HG02642 (cell line): ENCODE results near the gene CYP11A1.

Experiments
- ATAC-seq: cut with Tn5 transposase; IDR thresholded peaks from one replicate; pipeline ENCODE4 v1.9.1; 2021; ENCODE audit warnings: mild to moderate bottlenecking; ENCODE audit not compliant: unreplicated experiment, poor library complexity

Gene CYP11A1

DNA sequence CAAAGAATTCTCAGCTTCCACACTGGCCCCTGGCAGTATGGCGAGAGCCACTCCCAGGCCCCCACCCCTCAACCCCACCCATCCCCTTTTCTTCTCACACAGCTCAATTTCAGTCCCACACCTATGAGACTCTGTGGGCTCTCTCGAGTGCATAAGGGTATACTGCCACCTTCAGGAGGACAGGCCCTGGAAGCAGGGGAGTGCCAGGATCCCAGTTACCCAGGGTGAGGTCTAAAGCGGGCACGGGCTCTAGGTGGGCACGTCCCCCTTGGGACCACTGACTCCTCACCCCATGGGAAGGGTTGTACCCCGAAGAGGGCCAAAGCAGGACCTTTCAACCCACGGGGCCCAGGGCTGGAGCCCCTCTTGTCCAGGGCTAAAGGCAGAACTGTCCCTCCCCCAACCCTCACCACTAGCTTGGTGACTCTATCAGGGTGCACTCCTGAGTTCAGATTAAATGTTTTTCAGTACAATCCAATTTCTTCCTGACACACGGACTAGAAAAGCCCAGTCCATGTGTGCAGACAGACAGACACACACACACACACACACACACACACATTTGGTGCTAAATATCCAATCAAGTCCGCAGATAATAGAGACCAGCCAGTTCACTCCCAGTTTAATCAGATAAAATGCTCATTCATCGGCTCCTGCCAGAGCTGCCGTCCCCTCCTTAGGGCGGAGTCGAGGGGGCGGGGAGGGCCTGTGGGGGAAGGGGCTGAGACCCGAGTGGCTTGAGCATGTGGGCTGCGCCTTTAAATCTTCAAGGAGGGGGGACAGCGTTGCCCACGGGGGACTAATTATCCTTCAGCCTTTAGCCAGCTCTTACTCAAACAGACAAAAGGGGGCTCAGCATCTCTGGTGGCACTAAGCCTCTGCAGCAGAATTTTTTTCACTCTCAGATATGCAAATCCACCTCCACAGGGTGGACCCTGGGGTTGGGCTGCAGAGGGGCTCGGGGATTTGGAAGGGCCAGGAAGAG is 59.3 kb downstream of the CYP11A1 start:
- ATAC-seq, result no peak

DNA sequence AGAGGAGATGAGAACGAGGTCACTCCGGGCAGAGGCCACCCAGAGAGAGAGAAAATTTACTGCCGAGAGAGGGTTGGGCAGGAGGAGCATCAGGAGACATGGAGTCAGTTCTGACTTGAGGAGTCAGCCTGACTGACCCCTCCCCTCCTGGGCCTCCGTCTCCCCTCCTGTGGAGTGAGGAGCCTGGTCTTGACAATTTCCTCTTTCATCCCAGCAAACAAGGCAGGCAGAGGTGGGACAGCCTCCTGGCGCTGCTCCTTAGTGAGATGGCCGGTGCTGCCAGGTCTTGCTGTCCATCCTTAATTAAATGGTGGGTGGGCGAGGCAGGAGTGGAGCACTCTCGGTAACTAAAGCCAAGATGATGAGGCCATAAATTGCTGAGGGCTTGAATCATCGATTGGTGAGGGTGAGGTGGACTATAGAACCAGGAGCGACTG is 60.6 kb downstream of the CYP11A1 start:
- no peak for ATAC-seq

DNA sequence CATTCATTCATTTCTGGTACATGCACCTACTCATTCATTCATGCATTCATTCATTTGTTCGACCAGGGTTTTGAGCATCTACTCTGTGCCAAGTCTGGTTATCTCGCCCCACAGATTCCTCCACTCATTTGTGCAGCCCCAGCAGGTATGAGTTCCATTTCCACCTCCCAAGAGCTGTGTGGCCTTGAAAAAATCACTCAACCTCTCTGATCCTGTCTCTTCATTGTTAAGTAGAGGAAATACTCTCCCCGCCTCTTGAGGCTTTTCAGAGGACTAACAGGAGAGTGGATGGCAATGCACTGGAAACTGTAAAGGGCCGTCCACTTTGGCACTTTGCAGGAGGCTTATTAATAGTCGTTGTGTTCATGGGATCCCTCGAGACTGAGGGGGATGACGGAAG is 61.8 kb downstream of the CYP11A1 start:
- no peak for ATAC-seq

DNA sequence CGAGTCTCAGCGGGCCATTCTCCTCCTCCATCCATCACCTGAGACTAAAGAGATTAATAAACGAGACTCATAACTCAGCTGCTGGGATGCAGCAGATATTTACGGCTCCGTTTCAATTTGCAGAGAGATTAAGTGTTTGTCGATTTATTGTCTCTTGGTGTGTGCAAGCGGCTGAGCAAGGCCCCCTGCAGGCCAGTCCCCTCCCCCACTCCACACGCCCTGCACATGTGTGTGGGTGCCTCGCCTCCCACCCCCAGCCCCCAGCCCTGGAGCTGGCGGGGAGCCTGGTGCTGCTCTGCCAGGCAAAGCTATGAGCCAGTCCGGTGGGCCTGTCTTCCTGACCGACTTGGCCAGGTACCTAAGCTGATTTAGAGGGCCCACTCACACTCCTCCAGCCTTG is 63.0 kb downstream of the CYP11A1 start:
- no peak for ATAC-seq

DNA sequence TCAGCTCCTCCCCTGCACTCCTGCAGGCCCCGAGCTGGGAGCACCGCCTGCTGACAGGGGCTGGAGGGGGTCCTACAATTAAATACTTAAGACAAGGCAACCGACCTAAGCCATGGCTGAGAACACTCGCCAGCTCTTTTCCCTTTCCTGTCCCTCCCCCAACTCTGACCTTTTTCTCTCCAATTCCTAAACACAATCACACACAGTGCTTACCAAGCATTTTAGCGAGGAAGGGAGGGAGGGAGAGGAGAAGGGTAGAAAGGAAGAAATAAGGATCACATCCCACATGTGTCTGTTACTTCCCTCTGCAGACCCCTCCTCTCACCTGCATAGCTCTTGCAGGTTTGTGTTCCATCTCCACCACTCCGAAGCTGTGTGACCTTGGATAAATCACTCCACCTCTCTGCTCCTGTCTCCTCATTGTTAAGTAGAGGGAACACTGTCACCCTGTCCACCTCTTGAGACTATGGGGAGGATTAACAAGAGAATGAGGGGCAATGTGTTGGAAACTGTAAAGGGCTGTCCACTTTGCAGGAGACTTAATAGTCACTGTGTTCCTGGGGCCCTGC is 63.6 kb downstream of the CYP11A1 start:
- ATAC-seq, result no peak

DNA sequence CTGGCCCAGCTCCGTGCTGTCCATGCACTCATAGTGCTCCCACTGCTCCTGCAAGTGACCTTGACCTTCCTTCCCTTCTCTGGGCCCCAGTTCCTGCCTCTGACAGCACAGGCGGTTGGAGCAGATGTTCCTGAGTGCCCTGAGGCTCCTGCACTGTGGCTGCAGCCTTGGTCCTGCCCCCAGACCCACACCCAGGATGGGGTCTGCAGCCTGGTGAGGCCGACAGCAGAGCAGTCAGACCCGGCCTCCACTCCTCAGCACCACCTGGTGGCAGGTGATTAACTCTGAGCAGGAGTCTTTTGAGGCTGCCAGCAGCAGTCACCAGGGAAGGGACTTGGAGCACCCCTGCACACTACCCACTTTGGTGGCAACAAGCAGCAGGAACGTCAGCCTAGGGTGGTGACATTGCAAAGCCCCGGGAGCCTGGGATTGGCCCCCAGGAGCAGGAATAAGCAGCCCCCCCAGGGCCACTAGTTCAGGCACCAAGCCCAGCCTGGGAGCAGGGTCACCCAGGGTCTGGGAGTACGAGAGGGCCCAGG is 64.6 kb downstream of the CYP11A1 start:
- no peak for ATAC-seq

DNA sequence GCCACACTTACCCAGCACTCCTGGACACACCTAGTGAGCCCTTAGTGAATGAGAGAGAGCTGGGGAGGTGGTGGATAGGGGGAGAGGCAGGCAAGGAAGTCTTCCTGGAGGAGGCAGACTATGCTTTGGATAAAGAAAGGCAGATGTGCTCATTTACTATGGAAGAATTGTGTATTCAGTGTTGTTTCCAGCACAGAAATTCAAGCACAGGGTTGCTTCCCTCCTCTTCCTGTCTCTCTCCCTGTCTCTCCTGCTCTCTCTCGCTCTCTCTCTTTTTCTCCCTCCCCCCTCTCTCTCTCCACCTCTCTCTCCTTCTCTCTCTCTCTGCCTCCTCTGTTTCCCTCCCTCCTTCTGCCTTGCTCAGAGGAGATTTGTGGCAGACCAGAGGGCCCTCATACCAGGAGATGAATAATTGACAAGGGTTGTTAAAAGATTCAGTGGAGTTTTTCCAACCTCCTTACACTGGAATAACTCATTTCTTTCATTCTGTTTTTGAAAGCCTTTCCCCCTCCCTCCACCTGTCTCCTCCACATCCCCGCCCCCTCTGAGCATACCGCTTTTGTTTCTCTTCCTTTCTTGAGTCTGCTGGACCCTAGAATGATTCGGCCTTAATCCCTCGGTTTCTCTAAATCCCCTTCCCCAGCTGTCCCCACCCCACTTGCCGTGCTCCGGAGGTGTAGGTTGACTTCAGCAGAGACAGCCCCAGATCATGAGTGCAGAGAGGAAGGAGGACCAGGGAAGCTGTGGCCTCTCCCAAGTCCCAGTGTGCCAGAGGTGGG is 65.7 kb downstream of the CYP11A1 start:
- no peak for ATAC-seq

DNA sequence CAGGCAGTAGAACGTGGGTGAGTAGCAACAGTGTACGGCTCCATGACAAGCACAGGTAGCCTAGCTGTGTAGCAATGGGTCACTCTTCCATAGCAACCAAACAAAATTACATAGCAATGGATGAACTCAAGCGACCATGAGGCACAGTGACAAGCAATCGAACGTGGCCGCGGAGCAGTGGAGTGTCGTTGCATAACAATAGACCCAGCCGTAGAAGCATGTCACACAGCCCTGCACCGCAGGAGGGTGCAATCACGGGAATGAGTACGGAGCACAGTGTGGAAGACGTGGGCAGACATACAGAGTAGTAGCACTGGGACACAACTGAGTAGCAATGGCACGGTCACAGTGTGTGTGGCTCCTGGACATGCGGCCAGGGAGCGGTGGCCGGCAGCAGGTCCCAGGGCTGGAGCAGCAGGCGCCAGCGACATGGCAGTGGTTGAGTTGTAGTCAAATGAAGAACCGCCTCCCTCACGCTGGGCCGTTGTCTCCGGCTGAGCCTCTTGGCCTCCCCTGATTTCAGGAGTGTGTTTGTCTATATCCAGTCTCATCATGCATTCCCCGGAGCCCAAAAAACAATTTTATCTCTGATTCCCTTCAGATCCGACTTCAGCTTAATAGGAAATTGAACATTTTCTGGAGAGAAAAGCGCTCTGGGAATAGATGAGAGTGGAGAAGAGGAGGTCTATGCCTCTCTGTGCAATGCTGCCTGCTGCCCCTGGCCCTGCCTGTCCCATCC is 67.2 kb downstream of the CYP11A1 start:
- ATAC-seq, result no peak

DNA sequence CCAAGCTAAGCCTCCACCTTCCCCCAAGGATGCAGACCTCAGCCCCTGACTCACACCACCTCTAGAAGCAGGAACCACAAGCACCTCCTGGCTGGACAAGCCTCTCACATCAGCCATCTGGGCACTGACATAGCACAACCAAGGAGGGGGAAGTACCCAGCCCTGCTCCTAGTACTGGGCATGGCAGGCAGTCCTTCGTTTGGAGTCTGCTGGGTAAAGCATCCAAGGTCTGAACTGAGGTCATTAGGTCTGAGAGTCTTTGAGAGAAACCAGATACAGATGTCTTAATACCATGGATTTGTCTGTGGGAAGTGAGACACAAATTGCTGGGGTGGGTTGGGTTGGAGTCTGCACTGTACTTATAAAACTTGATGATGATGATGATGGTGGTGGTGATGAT is 69.6 kb downstream of the CYP11A1 start:
- no peak for ATAC-seq

DNA sequence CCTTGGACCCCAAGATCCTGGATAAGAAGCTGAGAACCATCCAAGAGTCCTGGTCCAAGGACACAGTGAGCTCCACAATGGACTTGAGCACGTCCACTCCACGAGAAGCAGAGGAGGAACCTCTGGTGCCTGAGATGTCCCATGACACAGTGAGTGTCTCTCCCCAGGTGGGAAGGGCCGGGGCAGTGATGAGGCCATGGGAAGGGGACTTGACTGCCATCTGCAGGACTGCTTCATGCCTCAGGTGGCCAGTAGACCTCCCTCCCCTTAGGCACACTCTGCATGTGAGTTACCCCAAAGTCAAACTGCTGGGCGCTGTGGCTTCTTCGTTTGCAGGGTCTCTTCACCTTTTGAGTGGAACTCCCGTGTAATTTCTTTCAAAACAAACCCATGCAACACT is 71.6 kb downstream of the CYP11A1 start:
- ATAC-seq, result no peak

DNA sequence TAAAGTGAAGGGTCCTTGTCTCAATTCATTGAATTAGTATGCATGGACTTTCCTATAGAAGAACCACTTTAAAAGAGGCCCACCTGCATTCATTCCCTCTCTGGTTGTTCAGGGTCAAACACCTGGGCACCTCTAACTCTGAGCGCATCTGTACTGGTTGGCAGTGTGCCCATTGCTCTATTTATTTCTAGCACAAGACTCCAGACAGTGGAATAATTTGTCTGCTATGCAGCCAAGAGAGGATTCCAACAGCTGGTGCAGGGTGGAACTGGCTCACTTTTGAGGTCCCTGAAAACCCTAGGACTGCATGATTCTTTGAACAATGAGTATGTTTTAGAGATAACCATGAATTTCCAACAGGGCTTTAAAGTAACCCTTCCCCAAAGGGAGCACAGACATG is 73.4 kb downstream of the CYP11A1 start:
- ATAC-seq, result no peak

DNA sequence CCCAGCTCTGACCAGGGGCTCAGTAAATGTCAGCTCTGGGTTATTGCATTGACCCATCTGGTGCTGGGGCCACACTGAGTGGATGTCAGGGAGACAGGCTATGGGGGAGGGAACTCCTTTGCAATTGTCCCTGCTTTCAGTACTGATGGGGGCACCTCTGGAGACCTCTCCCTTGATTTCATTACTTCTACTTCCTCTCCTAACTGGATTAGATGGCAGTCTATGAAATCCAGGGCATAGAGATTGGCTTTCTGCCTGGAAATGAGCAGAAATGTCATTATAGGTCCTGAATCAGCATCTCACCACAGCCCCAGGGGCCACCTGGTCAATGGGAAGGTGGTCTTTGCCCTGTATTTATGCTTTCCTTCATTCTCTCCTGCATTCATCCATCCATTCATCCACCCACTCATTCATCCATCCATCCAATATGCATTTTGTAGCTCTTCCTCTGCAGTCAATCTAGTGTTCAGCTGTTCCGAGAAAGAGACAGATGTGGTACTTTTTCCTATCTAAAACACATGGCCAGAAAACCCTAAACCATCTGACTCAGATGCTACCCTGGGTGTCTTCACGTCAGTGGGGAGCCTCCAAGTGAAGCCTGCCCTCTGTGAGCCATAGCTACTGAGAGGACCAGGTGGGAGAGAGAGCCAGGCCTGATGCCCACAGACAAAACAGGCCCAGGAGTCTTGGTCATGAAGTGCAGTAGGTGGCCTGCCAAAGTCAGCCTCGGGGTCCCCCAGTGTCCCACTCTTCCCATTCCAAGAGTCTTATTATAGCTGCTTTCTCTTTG is 74.2 kb downstream of the CYP11A1 start:
- ATAC-seq, result no peak

DNA sequence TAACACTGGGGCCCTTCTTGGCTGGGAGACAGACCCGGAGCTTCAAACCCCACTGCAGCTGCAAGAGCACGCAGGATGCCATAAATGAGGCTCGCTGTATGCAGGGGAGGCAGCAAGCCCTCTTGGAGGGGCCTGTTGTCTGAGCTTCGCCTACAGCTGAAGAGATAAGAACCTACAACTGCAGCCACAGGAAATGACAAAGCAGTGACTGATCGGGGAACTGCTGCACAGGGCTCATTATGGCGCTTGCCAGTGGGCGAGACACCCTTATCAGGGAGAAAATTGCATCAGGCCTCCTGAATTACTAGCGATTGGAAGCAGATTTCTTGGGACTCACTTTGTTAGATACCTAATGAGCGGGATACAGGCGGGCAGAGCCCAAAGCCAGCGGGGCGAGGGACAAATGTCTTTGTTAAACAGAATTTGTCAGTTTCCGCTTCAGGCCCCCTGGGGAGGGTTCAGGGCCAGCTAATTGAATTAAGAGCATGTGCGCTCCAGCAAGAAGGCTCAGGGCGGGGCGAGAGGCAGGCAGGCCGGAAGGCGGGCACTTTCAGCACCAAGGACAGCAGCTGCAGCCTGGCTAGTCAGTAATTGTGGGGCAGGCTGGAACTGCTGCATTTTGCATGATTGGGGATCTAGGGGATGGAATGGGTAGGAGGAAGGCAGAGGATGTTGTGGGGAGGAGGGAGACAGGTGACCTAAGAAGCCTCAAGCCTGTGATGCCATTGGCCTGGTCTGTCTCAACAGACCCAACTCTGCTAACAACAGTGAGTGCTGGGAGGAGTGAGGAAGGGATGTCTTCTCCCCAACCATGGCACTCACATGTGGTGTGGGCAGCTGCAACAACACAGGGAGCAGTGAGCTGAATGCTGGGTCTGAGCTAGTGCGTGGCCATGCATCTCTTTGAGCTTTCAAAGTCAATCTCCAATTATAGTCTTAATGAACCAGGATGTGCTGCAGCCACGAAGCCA is 76.1 kb downstream of the CYP11A1 start:
- no peak for ATAC-seq

DNA sequence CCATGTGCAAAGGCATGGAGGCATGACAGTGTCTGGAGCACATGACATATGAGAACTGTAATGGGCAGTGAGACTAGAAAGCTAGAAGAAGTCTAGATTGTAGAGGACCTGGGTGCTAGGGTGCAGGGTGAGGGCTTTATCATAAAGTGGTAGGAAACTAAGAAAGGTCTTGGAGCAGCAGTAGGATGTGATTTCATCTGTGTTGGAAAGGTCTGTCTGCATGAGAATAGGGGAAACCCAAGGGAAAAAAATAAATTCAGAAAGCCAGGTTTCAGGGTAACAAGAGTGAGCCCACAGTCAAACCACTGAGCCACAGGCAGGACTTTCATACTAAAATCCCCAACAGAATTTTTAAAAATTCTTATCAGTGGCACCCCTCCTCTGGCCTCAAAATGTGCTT is 76.8 kb downstream of the CYP11A1 start:
- ATAC-seq, result no peak

DNA sequence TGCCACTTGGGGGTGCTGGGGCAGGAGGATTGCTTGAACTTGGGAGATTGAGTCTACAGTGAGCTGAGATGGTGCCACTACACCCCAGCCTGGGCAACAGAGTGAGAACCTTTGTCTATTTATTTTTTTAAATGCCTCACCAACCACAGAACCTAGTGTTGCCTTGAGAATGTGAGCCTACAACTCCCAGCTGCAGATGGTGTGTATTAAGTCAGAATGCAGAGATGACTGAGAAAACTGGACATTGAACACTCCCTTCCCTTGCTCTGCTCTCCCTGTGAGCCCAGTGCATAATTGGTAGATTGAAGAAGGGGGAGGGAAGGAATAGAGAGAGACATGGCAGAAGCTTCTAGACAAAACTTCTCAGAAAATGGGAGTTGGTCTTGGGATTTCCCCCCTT is 77.8 kb downstream of the CYP11A1 start:
- no peak for ATAC-seq
